ENCODE measurements around the gene METTL14. TPM values are rescaled to one million over a fixed set of nuclear protein-coding genes. Genes with fewer than 3 reads are reported as not detected.

Gene METTL14
- total RNA-seq, 2 experiments from 2014 or later = 45.1 to 48.4 TPM

DNA sequence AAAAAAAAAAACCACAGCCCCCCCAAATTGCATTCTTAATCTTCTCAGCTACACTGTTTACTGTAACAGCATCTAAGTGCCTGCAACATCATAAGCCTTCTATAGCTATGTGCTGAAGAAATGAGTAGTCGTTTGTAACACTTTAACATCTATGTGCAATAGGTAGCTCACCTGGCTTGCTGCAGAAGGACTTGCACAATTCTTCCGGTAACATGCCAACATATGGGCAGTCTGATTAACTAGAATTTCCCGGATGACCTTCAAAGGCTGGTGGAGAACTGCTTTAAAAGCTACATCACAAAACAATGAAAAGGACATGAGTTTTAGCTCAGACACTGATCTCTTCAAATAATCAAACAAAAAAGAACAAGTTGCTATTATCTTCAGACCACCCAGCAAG, 52.9 kb downstream of the METTL14 start:
- Mint-ChIP-seq H3K9me3 (ENCODE audit: low read depth) (no peaks in the 10 kb centered on the region), H3K4me1 (no peaks in the 10 kb centered on the region), H3K4me3 (no peak overlapping the region), H3K27me3 (no peaks in the 10 kb centered on the region), H3K36me3 (ENCODE audit: low read depth) (peaks cover 21% of the 10 kb centered on the region), H3K27ac (no peak overlapping the region)
- POLR2A ChIA-PET = no interaction called here
- ATAC-seq (no peak), DNase-seq (no peak)
- CTCF ChIA-PET = interaction anchor here (1.3 kb wide), 1 partner anchor 8 kb away, joined by 4 read pairs; no protein-coding TSS in a partner anchor
- intact Hi-C loops (cut with DNase I, micrococcal nuclease) = no loop called here

DNA sequence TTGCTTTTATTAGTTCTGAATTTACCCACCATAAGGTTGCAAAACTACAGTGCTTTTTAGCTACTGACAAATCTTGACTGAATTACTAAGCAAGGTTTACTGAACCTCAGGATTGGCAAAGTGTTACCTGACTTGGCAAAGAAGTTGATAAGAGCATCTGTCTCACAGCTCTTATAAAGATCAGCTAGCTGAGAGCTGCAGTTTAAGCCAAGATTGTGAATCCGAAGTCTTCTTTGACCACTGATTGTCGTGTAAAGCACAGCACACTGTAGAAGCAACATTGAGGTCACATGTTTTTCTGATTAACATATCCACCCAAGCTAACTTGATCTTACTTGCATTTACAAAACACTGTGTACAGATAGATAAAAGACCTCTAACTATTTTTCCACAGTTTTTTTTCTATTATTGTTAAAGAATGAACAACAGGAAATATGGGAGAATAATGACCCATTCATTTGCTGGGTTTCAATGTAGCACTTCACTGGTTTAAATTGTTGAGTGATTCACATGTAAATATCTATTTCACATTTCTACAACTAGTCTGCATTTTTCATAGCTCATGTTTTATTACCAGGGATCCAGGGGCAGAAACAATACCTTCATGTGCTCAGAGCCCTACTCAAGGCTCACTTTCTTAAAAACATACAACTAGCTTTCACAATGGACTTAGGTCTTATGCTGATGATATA, 54.0 kb downstream of the METTL14 start:
- POLR2A ChIA-PET = no interaction called here
- H3K9me3 Mint-ChIP-seq (ENCODE audit: low read depth) = no peaks in the 10 kb centered on the region
- CTCF ChIA-PET = no interaction called here
- no peaks in the 10 kb centered on the region for H3K27me3 Mint-ChIP-seq
- no peak overlapping the region for H3K4me3 Mint-ChIP-seq
- DNase-seq = no peak
- intact Hi-C loops (cut with DNase I, micrococcal nuclease) = no loop called here
- no peak for ATAC-seq
- H3K27ac Mint-ChIP-seq = no peak overlapping the region
- H3K36me3 Mint-ChIP-seq (ENCODE audit: low read depth) = peaks cover 24% of the 10 kb centered on the region
- H3K4me1 Mint-ChIP-seq = no peaks in the 10 kb centered on the region

DNA sequence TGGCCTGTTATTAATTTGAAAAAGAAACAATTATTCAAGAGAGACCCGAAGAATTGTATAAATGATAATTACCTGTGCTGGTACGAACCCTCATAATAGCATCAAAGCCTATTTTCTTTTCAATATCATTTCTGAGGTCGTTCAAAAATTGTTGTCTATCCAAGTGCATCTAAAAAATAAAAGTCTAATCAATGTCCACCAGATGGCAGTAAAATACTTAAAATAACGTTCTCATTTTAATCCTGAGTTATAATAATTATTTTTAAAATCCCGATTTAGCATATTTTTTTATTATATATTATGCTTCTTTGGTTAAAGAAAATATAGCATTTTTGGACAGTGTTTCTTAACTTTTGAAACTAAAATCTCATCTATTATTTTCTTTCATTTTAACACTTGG, 55.7 kb downstream of the METTL14 start:
- Mint-ChIP-seq H3K4me1 (no peaks in the 10 kb centered on the region), H3K36me3 (ENCODE audit: low read depth) (peaks cover 26% of the 10 kb centered on the region), H3K4me3 (no peak overlapping the region), H3K27ac (no peak overlapping the region), H3K27me3 (no peaks in the 10 kb centered on the region), H3K9me3 (ENCODE audit: low read depth) (no peaks in the 10 kb centered on the region)
- intact Hi-C loops (cut with DNase I, micrococcal nuclease) = loop anchor here in 1 of 2 experiments (1.0 kb wide), 1 partner anchor 149 kb away; no protein-coding TSS in a partner anchor
- ChIA-PET CTCF (interaction anchor here (0.8 to 1.1 kb wide), 5 partner anchors 9 to 300 kb away, joined by 3 to 4 read pairs (median 3); no protein-coding TSS in a partner anchor), POLR2A (no interaction called here)
- DNase-seq (no peak), ATAC-seq (no peak)

DNA sequence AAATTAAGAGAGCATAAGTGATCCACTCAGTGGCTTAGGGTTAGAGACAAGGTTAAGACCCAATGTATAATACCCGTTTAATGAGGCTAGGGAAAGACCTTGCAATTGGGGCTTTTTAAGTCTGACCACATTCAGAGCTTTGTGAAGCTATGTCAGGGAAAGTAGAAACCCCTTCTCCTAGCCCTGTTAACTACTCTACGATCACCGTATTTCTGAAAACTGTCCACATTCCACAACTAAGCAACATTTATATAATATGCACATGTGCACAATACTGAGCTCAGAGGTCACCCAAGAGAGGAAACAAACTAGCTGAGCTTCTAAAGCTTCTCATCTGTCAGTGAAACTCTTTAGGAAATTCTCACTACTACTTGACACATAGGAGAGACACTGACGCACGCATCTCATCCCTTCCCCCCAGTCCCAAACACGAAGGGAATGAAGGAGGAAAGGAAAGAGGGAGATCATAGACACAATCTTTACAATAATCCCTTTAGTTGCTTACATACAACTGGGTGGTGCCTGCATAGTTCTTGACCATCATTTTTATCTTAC, 56.2 kb downstream of the METTL14 start:
- Mint-ChIP-seq H3K4me1 (no peaks in the 10 kb centered on the region), H3K9me3 (ENCODE audit: low read depth) (no peaks in the 10 kb centered on the region), H3K27ac (no peak overlapping the region), H3K4me3 (no peak overlapping the region), H3K36me3 (ENCODE audit: low read depth) (peaks cover 26% of the 10 kb centered on the region), H3K27me3 (no peaks in the 10 kb centered on the region)
- ChIA-PET POLR2A (no interaction called here), CTCF (interaction anchor here (0.8 to 1.1 kb wide), 5 partner anchors 9 to 300 kb away, joined by 3 to 4 read pairs (median 3); no protein-coding TSS in a partner anchor)
- DNase-seq (no peak), ATAC-seq (no peak)
- intact Hi-C loops (cut with DNase I, micrococcal nuclease) = loop anchor here in 1 of 2 experiments (1.0 kb wide), 1 partner anchor 149 kb away; no protein-coding TSS in a partner anchor

DNA sequence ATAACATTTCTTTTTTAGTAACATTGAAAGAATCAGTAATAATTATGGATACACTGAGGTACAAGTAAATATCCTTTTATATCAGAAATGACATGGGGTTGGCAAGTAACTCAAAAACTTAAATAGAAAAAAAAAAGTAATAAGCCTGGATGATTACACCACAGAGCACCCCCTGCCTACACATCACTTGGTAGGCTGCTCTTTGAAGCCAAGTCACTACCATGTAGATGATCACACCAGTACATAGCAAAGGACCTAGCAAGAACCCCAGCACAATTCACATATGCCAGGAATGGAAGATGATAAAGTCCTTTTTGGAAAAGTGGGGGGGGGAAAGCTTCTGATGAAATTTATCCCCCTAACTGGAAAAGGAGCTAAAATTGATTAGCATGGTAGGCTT, 56.9 kb downstream of the METTL14 start:
- POLR2A ChIA-PET = no interaction called here
- peaks cover 26% of the 10 kb centered on the region for H3K36me3 Mint-ChIP-seq (ENCODE audit: low read depth)
- CTCF ChIA-PET = interaction anchor here (0.8 to 1.1 kb wide), 3 partner anchors 8 to 544 kb away, joined by 3 to 4 read pairs (median 3); no protein-coding TSS in a partner anchor

DNA sequence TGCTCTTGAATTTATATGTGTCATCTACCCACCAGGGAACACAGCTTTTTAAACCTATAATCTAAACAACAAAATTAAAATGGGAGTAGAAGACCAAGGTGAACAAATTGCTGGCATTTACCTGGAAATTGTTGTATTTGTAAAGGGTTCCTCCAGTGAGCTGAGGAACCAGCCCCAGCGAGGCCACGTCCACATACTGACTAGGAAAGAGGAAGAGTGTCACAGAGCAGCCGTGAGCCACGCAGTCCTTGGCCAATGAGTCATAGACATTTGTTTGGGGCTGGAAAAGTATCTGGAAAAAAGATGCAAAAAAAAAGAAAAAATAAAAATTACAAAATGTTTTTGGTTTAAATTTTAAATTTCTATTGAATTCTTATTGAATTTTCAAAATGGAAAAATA, 58.7 kb downstream of the METTL14 start:
- H3K9me3 Mint-ChIP-seq (ENCODE audit: low read depth) = no peaks in the 10 kb centered on the region
- ATAC-seq = no peak
- CTCF ChIA-PET = interaction anchor here (1.4 kb wide), 1 partner anchor 14 kb away, joined by 3 read pairs; no protein-coding TSS in a partner anchor
- no peaks in the 10 kb centered on the region for H3K4me1 Mint-ChIP-seq
- H3K27me3 Mint-ChIP-seq = no peaks in the 10 kb centered on the region
- H3K4me3 Mint-ChIP-seq = no peak overlapping the region
- POLR2A ChIA-PET = no interaction called here
- intact Hi-C loops (cut with DNase I, micrococcal nuclease) = no loop called here
- peaks cover 24% of the 10 kb centered on the region for H3K36me3 Mint-ChIP-seq (ENCODE audit: low read depth)
- DNase-seq = no peak
- no peak overlapping the region for H3K27ac Mint-ChIP-seq

More for the DNA sequence above, 56.9 kb downstream of the METTL14 start:
- Mint-ChIP-seq H3K27ac (no peak overlapping the region), H3K27me3 (no peaks in the 10 kb centered on the region), H3K9me3 (ENCODE audit: low read depth) (no peaks in the 10 kb centered on the region), H3K4me3 (no peak overlapping the region), H3K4me1 (no peaks in the 10 kb centered on the region)
- no peak for ATAC-seq
- intact Hi-C loops (cut with DNase I, micrococcal nuclease) = no loop called here
- DNase-seq = no peak

DNA sequence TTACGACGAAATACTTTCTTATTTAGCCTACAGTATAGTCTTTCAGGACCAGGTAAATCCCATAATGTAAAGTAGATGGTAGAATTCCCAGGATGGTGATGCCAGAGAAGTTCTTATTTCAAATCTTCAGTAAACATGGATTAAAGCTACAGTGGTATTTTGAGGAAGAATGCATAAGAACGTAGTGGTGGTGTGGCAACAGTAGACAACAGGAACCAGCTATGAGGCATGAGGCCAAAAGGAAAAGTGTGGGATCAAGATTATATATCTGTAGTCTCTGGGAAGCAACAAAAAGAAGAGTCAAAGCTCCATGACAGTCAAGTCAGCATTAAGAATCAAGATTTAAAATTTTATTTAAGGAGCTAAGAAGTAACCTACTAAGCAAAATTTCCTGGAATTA, 60.2 kb downstream of the METTL14 start:
- ChIA-PET CTCF (interaction anchor here (0.9 to 1.8 kb wide), 2 partner anchors 8 to 145 kb away, joined by 4 read pairs; no protein-coding TSS in a partner anchor), POLR2A (no interaction called here)
- intact Hi-C loops (cut with DNase I, micrococcal nuclease) = no loop called here
- DNase-seq (no peak), ATAC-seq (no peak)
- H3K9me3 Mint-ChIP-seq (ENCODE audit: low read depth) = no peaks in the 10 kb centered on the region
- no peak overlapping the region for H3K27ac Mint-ChIP-seq
- no peaks in the 10 kb centered on the region for H3K27me3 Mint-ChIP-seq
- no peak overlapping the region for H3K4me3 Mint-ChIP-seq
- H3K36me3 Mint-ChIP-seq (ENCODE audit: low read depth) = peaks cover 18% of the 10 kb centered on the region
- H3K4me1 Mint-ChIP-seq = no peaks in the 10 kb centered on the region

DNA sequence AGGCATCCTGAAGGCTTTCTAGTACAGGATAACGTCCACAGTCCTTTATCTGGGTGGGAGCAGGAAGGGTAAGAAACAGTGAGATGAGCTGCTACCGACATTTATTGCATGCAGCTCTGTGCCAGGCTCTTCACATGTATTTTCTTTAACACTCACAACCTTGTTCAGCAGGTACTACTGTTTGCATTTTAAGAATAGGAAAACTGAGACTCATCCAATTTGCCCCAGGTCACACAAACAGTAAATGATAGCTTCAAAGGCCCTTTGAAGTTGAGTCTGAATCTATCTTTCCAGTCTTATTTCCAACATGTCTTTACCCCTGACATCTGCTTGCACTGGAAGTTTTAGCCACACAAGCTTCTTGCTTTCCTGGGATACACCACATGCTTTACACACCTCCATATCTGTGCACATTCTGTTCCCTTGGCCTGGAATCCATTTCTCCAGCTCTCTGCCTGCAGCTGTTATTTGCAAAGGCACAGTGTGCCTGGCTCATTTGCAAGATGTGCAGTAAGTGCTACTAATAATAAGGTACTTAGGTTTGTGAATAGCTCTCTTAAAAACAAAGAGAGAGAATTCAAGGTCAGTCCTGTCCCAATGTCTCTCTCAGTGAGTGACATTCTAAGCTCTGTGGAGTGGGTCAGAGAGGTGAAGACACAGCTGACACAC, 61.2 kb downstream of the METTL14 start:
- H3K36me3 Mint-ChIP-seq (ENCODE audit: low read depth) = peaks cover 16% of the 10 kb centered on the region
- no peak overlapping the region for H3K4me3 Mint-ChIP-seq
- DNase-seq (no peak), ATAC-seq (no peak)
- H3K27ac Mint-ChIP-seq = no peak overlapping the region
- intact Hi-C loops (cut with DNase I, micrococcal nuclease) = no loop called here
- no peaks in the 10 kb centered on the region for H3K27me3 Mint-ChIP-seq
- no peaks in the 10 kb centered on the region for H3K9me3 Mint-ChIP-seq (ENCODE audit: low read depth)
- CTCF ChIA-PET = interaction anchor here (0.7 to 1.8 kb wide), 4 partner anchors 9 to 202 kb away, joined by 3 to 4 read pairs (median 3); no protein-coding TSS in a partner anchor
- H3K4me1 Mint-ChIP-seq = no peaks in the 10 kb centered on the region
- POLR2A ChIA-PET = no interaction called here

DNA sequence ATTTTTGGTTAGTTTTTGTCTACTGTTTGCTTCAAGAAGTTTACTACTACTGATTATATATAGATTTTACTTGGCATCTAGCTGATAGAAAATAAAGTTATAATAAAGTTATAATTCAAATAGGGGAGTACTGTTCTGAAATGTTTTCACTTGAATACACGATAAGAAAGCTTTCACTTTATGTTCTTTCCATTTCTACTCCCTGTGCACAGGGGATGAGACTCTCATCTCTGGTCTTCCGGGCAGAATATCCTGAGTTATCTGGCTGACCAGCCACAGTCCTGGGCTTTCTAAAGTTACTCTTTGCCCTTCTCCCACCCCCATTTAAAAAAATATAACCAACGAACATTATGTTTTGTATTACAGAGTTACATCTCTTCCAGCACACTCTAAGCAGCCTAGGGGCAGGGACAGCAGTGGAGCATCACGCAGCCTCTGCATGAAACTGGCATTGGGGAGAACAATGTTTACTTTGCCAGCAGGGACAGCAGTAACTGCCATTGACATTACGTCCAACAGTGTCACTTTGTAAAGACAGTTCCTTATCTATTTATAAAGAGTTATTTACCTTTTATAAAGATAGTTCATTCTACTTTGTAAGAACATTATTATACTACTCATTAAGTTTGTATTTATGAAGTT, 64.3 kb downstream of the METTL14 start:
- intact Hi-C loops (cut with DNase I, micrococcal nuclease) = no loop called here
- H3K4me3 Mint-ChIP-seq = no peak overlapping the region
- H3K36me3 Mint-ChIP-seq (ENCODE audit: low read depth) = peaks cover 15% of the 10 kb centered on the region
- H3K27me3 Mint-ChIP-seq = no peaks in the 10 kb centered on the region
- no peak overlapping the region for H3K27ac Mint-ChIP-seq
- no peaks in the 10 kb centered on the region for H3K9me3 Mint-ChIP-seq (ENCODE audit: low read depth)
- CTCF ChIA-PET = interaction anchor here (0.7 to 1.0 kb wide), 2 partner anchors 14 to 244 kb away, joined by 3 read pairs; no protein-coding TSS in a partner anchor
- DNase-seq (no peak), ATAC-seq (no peak)
- no peaks in the 10 kb centered on the region for H3K4me1 Mint-ChIP-seq
- POLR2A ChIA-PET = no interaction called here

DNA sequence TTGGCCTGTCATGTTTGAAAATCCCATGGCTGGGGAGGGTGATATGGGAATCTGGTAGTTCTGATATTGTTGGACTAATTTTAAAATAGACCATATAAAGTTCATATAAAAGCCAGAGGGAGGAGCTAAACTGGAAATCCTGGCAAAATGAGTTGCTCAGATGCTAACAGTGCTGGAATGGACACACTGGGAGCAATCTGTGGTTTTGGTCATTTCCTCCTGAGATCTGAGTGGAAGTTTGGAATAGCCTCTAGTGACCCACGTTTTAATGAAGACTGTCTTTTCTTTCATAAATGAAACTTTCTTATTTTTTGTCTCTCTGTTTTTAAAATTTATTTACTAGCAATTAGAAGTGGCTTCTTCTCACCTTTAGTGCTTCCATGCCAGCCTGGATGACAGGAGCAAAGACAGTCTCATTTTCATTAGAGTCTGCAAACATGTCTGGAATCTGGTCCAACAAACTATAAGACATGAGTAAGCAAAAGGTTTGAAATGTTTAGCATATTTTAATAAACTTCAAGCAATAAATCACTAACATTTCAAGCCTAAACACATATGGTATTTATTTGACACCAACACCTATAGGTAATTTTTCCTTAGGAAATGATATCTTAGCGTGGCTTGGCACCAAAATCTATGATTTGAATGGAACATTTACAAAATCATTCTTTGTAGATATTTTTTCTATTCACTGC, 66.6 kb downstream of the METTL14 start:
- Mint-ChIP-seq H3K27ac (no peak overlapping the region), H3K4me3 (no peak overlapping the region), H3K9me3 (ENCODE audit: low read depth) (no peaks in the 10 kb centered on the region), H3K27me3 (no peaks in the 10 kb centered on the region), H3K4me1 (no peaks in the 10 kb centered on the region), H3K36me3 (ENCODE audit: low read depth) (peaks cover 14% of the 10 kb centered on the region)
- DNase-seq = no peak
- intact Hi-C loops (cut with DNase I, micrococcal nuclease) = no loop called here
- CTCF ChIA-PET = interaction anchor here (0.8 to 2.3 kb wide), 2 partner anchors 12 to 17 kb away, joined by 3 to 5 read pairs; no protein-coding TSS in a partner anchor
- no peak for ATAC-seq
- POLR2A ChIA-PET = no interaction called here

DNA sequence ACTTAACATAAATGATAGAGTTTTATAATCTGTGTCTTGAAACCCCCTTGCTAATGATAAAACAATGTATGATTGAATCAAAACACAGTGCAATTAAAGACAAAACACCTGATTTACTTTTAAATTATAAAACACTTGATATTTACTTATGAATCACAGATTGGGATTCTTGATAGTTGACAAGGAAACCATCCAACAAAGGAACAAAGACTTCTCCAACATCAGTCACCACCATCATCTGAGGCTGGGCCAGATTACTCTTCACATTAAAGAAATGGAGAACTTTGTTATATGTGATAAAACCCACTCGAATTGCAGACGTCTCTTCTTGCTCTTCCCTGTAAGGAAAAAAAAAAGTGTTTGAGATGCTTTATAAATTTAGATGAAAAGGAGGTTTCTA, 67.4 kb downstream of the METTL14 start:
- Mint-ChIP-seq H3K36me3 (ENCODE audit: low read depth) (peaks cover 14% of the 10 kb centered on the region), H3K27me3 (no peaks in the 10 kb centered on the region), H3K4me3 (no peak overlapping the region), H3K4me1 (no peaks in the 10 kb centered on the region), H3K27ac (no peak overlapping the region), H3K9me3 (ENCODE audit: low read depth) (no peaks in the 10 kb centered on the region)
- intact Hi-C loops (cut with DNase I, micrococcal nuclease) = no loop called here
- DNase-seq (no peak), ATAC-seq (no peak)
- POLR2A ChIA-PET = no interaction called here
- CTCF ChIA-PET = interaction anchor here (1.3 to 2.3 kb wide), 3 partner anchors 16 to 18 kb away, joined by 4 to 5 read pairs (median 4); no protein-coding TSS in a partner anchor
